ENCODE data around the gene TRAM2. TPM values are rescaled to one million over a fixed set of nuclear protein-coding genes. Genes with fewer than 3 reads are reported as not detected.

Gene TRAM2
- total RNA-seq, 1 experiment from 2014 or later: 17.7 TPM

DNA sequence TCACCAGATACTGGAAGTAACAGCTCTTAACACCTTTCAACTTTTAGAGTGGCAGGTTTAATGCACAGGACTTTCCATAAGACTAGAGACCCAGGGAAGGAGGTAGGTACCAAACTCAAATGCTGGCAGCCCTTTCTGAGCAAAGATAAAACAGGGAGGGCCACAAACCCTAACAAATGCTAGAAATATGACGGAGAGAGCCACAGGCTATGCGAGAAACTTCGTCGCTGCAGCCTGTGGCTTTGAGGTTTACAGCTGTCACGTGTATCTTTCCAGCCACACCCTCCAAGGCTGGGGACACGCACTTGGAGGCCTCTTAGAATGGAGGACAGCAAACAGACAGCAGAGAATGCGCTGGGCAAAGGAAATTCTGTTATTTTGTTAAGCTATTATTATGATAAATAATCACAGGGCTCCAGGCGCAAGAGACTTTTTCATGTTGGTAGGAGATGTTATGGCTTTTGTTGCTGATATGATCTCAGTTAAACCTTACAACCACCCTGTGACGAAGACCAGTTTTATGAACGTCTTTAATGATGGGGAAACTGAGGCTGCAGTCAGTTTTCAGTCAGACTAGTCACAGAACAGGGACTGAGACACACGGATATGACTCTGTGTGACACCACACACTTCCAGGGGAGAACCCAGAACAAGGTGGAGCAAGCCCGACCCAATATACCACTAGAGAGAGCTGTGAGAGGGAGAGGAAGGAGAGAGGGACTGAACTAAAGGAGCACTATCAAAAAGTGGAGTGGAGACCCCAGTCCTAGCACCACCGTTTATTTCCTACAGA, 2.0 kb downstream of the TRAM2 start:
- Histone ChIP-seq H3K4me2 (ENCODE audit: low read length) (peak overlapping the region; percentile 84), H3K9me2 (replicated peaks; ENCODE audit: low read length) (no peaks in the 10 kb centered on the region), H3K79me2 (ENCODE audit: low read length) (peaks cover 67% of the 10 kb centered on the region), H3K36me3 (ENCODE audit: low read depth, low read length) (no peaks in the 10 kb centered on the region), H3K9ac (ENCODE audit: low read length) (no peak overlapping the region), H4K20me1 (ENCODE audit: low read length) (peaks cover 9% of the 10 kb centered on the region; the same call in 1 of the 2 replicates), H3K9me3 (ENCODE audit: low read length) (no peaks in the 10 kb centered on the region), H3K27me3 (ENCODE audit: low read length) (no peaks in the 10 kb centered on the region), H3F3A (ENCODE audit: low read length, unreplicated experiment) (no peaks in the 10 kb centered on the region), H3K4me1 (ENCODE audit: insufficient read depth, low read length) (peaks cover 33% of the 10 kb centered on the region), H3K4me3 (ENCODE audit: low read length) (peak overlapping the region; percentile 83; the same call in 1 of the 2 replicates), H2AFZ (ENCODE audit: low read length) (no peak overlapping the region), H3K27ac (ENCODE audit: low read length) (no peak overlapping the region)
- ChIA-PET POLR2A (ENCODE audit: unreplicated experiment) (interaction anchor here (0.6 kb wide), 1 partner anchor 924 kb away, joined by 3 read pairs; no protein-coding TSS in a partner anchor), CTCF (no interaction called here)
- TF ChIP-seq, protein P1, sequence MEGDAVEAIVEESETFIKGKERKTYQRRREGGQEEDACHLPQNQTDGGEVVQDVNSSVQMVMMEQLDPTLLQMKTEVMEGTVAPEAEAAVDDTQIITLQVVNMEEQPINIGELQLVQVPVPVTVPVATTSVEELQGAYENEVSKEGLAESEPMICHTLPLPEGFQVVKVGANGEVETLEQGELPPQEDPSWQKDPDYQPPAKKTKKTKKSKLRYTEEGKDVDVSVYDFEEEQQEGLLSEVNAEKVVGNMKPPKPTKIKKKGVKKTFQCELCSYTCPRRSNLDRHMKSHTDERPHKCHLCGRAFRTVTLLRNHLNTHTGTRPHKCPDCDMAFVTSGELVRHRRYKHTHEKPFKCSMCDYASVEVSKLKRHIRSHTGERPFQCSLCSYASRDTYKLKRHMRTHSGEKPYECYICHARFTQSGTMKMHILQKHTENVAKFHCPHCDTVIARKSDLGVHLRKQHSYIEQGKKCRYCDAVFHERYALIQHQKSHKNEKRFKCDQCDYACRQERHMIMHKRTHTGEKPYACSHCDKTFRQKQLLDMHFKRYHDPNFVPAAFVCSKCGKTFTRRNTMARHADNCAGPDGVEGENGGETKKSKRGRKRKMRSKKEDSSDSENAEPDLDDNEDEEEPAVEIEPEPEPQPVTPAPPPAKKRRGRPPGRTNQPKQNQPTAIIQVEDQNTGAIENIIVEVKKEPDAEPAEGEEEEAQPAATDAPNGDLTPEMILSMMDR (conservative IDR thresholded peaks at IDR 0.05; ENCODE audit: low read depth, low read length): no peak
- TF ChIP-seq EZH2 (IDR thresholded peaks at IDR 0.05; ENCODE audit: low read length, unreplicated experiment): no peak
- TF ChIP-seq EZH2phosphoT487 (IDR thresholded peaks at IDR 0.05; ENCODE audit: borderline replicate concordance, low read length): no peak
- BruUV-seq (replicated peaks): no TSS peak
- ATAC-seq (no peak), DNase-seq (no peak)
- intact Hi-C loops (cut with micrococcal nuclease): no loop called here

DNA sequence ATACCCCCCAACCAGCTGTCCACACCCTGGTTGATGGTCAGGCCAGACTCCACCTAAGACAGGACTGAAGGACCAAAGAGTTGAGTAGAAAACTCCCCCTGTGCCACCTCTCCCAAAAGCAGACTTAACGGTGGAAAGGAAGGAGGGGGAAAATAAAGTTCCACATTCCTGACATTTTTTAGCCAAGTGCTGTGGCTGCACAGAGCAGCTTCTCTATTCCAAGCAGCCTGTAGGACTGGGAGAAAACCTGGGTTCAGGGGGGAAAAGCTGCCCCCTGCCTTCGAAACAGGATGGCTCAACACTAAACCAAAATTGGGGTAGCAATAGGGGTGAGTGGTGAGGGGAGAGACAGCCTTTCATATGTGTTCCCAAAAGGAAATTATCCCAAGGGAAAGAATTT, 3.6 kb downstream of the TRAM2 start:
- H3K4me3 ChIP-seq (ENCODE audit: low read length): no peak overlapping the region
- intact Hi-C loops (cut with micrococcal nuclease): no loop called here
- CTCF ChIA-PET: no interaction called here
- H4K20me1 ChIP-seq (ENCODE audit: low read length): peaks cover 9% of the 10 kb centered on the region; the same call in 1 of the 2 replicates
- no peaks in the 10 kb centered on the region for H3K9me2 ChIP-seq (replicated peaks; ENCODE audit: low read length)
- no peak for ATAC-seq
- H3K4me2 ChIP-seq (ENCODE audit: low read length): peak overlapping the region; percentile 51
- H3K9ac ChIP-seq (ENCODE audit: low read length): no peak overlapping the region
- peaks cover 33% of the 10 kb centered on the region for H3K4me1 ChIP-seq (ENCODE audit: insufficient read depth, low read length)
- H3K36me3 ChIP-seq (ENCODE audit: low read depth, low read length): no peaks in the 10 kb centered on the region
- H2AFZ ChIP-seq (ENCODE audit: low read length): no peak overlapping the region
- H3K9me3 ChIP-seq (ENCODE audit: low read length): no peaks in the 10 kb centered on the region
- no TSS peak for BruUV-seq (replicated peaks)
- peaks cover 83% of the 10 kb centered on the region for H3K79me2 ChIP-seq (ENCODE audit: low read length)
- DNase-seq: peak; percentile 29
- H3K27ac ChIP-seq (ENCODE audit: low read length): no peak overlapping the region
- TF ChIP-seq, protein P1 (conservative IDR thresholded peaks at IDR 0.05; ENCODE audit: low read depth, low read length): no peak
- TF ChIP-seq EZH2phosphoT487 (IDR thresholded peaks at IDR 0.05; ENCODE audit: borderline replicate concordance, low read length) (no peak), EZH2 (IDR thresholded peaks at IDR 0.05; ENCODE audit: low read length, unreplicated experiment) (no peak)
- H3K27me3 ChIP-seq (ENCODE audit: low read length): no peaks in the 10 kb centered on the region
- POLR2A ChIA-PET (ENCODE audit: unreplicated experiment): no interaction called here
- no peaks in the 10 kb centered on the region for H3F3A ChIP-seq (ENCODE audit: low read length, unreplicated experiment)

DNA sequence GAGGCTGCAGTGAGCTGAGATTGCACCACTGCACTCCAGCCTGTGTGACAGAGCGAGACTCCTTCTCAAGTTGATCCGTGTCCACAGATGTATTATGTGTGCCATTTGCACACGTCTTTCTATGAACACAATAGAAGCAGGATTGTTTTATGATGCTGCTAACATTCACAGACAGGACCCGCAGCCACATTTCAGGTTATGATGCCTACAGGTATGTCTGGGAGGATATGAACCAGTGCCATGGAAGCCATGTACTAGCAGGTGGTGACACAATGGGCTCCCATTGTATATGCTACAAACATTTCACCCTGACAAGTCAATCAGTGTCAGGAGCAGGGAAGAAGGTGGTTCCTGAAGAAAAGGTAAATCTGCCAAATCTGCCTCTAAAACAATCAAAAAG, 4.3 kb downstream of the TRAM2 start:
- BruUV-seq (replicated peaks): no TSS peak
- Histone ChIP-seq H3K36me3 (ENCODE audit: low read depth, low read length) (no peaks in the 10 kb centered on the region), H3K4me2 (ENCODE audit: low read length) (no peak overlapping the region), H2AFZ (ENCODE audit: low read length) (no peak overlapping the region), H3F3A (ENCODE audit: low read length, unreplicated experiment) (peaks cover 2% of the 10 kb centered on the region), H3K9me3 (ENCODE audit: low read length) (no peaks in the 10 kb centered on the region), H3K79me2 (ENCODE audit: low read length) (peaks cover 91% of the 10 kb centered on the region), H3K27ac (ENCODE audit: low read length) (no peak overlapping the region), H3K9me2 (replicated peaks; ENCODE audit: low read length) (no peaks in the 10 kb centered on the region), H3K4me1 (ENCODE audit: insufficient read depth, low read length) (peaks cover 35% of the 10 kb centered on the region), H3K27me3 (ENCODE audit: low read length) (no peaks in the 10 kb centered on the region), H4K20me1 (ENCODE audit: low read length) (peaks cover 9% of the 10 kb centered on the region; the same call in 1 of the 2 replicates), H3K9ac (ENCODE audit: low read length) (no peak overlapping the region), H3K4me3 (ENCODE audit: low read length) (no peak overlapping the region)
- ATAC-seq (no peak), DNase-seq (no peak)
- ChIA-PET CTCF (no interaction called here), POLR2A (ENCODE audit: unreplicated experiment) (no interaction called here)
- TF ChIP-seq, protein P1 (conservative IDR thresholded peaks at IDR 0.05; ENCODE audit: low read depth, low read length): no peak
- TF ChIP-seq EZH2 (IDR thresholded peaks at IDR 0.05; ENCODE audit: low read length, unreplicated experiment) (no peak), EZH2phosphoT487 (IDR thresholded peaks at IDR 0.05; ENCODE audit: borderline replicate concordance, low read length) (no peak)
- intact Hi-C loops (cut with micrococcal nuclease): no loop called here

All from PC-3 (cell line).